Lower leg skin (tissue), 3 donors: ENCODE measurements around the gene WIPF2.

Experiments
- POLR2A ChIP-seq, 2 donors: fragments of 450-650 bp; IDR thresholded peaks; one replicate each; pipeline ENCODE4 v1.6.1; 2016 to 2017; ENCODE audit warnings: antibody characterized with exemption in 2 of 2, mild to moderate bottlenecking in 1 of 2, moderate library complexity in 1 of 2
- TF ChIP-seq, protein P1 (sequence below), 3 donors: fragments of 450-650 bp; IDR thresholded peaks; one replicate each; pipeline ENCODE4 v1.5.1; 2016; ENCODE audit warnings: antibody characterized with exemption in 3 of 3, mild to moderate bottlenecking in 3 of 3, moderate library complexity in 2 of 3

DNA sequence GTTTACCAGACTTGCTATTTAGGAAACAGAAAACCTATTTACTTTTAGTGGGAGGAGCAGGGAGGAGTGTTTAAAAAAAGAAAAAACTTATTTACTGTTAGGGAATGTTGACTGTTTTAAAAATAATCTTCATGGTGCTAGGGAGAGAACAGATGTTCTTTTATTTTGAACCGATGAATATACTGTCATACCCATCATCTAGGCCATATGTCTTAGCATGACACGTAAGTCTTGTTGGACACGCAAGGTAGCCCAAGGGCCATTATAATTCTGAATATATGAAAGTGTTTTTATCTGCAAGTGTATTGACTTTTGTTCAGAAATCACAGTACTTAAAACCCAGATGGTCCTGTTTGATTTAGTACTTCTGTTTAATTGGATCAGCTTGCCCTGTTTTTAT, 11.6 kb downstream of the WIPF2 start:
- no peak for TF ChIP-seq POLR2A (IDR thresholded peaks at IDR 0.05)
- TF ChIP-seq, protein P1, sequence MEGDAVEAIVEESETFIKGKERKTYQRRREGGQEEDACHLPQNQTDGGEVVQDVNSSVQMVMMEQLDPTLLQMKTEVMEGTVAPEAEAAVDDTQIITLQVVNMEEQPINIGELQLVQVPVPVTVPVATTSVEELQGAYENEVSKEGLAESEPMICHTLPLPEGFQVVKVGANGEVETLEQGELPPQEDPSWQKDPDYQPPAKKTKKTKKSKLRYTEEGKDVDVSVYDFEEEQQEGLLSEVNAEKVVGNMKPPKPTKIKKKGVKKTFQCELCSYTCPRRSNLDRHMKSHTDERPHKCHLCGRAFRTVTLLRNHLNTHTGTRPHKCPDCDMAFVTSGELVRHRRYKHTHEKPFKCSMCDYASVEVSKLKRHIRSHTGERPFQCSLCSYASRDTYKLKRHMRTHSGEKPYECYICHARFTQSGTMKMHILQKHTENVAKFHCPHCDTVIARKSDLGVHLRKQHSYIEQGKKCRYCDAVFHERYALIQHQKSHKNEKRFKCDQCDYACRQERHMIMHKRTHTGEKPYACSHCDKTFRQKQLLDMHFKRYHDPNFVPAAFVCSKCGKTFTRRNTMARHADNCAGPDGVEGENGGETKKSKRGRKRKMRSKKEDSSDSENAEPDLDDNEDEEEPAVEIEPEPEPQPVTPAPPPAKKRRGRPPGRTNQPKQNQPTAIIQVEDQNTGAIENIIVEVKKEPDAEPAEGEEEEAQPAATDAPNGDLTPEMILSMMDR (IDR thresholded peaks at IDR 0.05) = no peak
